HL-60 (cell line): ENCODE data around the gene SLC12A2.

Experiments used
- DNase-seq, 2 experiments: peaks; one replicate each; pipeline ENCODE4 v3.0.0-alpha.2; 2010 to 2020; ENCODE audit warnings: low read depth in 1 of 2, low spot score in 1 of 2
- H3K27ac ChIP-seq: fragments of 250-450 bp; sonication (Bioruptor Pico); replicated peaks from 2 replicates; pipeline ENCODE4 v1.5.1; 2020; ENCODE audit warnings: mild to moderate bottlenecking, moderate library complexity
- H3K27me3 ChIP-seq: fragments of 250-450 bp; sonication (Bioruptor Pico); 2 replicates; pipeline ENCODE4 v1.5.1; 2021; ENCODE audit warnings: mild to moderate bottlenecking, moderate library complexity; ENCODE audit not compliant: insufficient read depth, poor library complexity, severe bottlenecking
- H3K4me3 ChIP-seq: replicated peaks from 2 replicates; pipeline ENCODE4 v1.5.1; 2011; ENCODE audit warnings: mild to moderate bottlenecking, control low read depth, low read length; ENCODE audit not compliant: insufficient read depth
- CTCF ChIP-seq: IDR thresholded peaks from one replicate; pipeline ENCODE4 v1.5.1; 2011; ENCODE audit warnings: low read length, control low read depth, inconsistent platforms; ENCODE audit not compliant: insufficient read depth
- GABPA ChIP-seq: IDR thresholded peaks from 2 replicates; pipeline ENCODE4 v1.6.1; 2012; ENCODE audit warnings: low read depth
- POLR2AphosphoS5 ChIP-seq: IDR thresholded peaks from 2 replicates; pipeline ENCODE4 v1.6.1; 2012; ENCODE audit warnings: low read depth
- REST ChIP-seq: IDR thresholded peaks from 2 replicates; pipeline ENCODE4 v1.6.1; 2012; ENCODE audit warnings: low read depth; ENCODE audit not compliant: insufficient replicate concordance
- SPI1 ChIP-seq: IDR thresholded peaks from 2 replicates; pipeline ENCODE4 v1.6.1; 2012; ENCODE audit warnings: low read depth, mild to moderate bottlenecking, borderline replicate concordance

SLC12A2 gene

DNA sequence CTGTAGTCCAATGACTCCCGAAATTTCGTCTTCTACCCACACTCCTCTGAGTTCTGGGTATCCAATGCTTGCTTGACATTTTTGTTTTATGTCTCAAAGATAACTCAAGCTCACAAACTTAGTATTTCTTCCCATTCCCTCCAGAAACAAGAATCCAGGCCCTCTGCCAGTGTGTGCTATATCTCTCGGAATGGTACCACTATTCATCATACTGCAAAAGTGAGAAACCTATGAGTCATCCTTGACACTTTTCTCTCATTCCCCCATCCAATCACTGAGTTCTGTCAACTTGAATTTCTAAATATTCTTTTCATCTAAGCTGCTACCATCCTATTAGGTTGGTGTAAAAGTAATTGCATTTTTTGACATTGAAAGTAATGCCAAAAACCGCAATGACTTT is 9.8 kb downstream of the SLC12A2 start:
- Histone ChIP-seq H3K27me3 (no peaks in the 10 kb centered on the region), H3K27ac (no peak overlapping the region), H3K4me3 (no peak overlapping the region)
- DNase-seq = no peak
- TF ChIP-seq GABPA = no peak
- TF ChIP-seq REST = no peak
- TF ChIP-seq SPI1 = no peak
- TF ChIP-seq POLR2AphosphoS5 = no peak
- TF ChIP-seq CTCF = no peak

- H3K4me3 ChIP-seq = no peak overlapping the region
- no peak overlapping the region for H3K27ac ChIP-seq
- TF ChIP-seq GABPA (no peak), POLR2AphosphoS5 (no peak), SPI1 (no peak), REST (no peak), CTCF (no peak)
Measured at GRCh38 chr5:128097224-128097623, 13.7 kb downstream of the SLC12A2 start.

GRCh38 chr5:128097781-128098180 is 14.2 kb downstream of the SLC12A2 start:
- no peak for TF ChIP-seq POLR2AphosphoS5
- no peak for TF ChIP-seq REST
- TF ChIP-seq SPI1 = no peak
- no peak for TF ChIP-seq GABPA
- no peak for TF ChIP-seq CTCF
- no peak for DNase-seq
- Histone ChIP-seq H3K4me3 (no peak overlapping the region), H3K27me3 (no peaks in the 10 kb centered on the region), H3K27ac (no peak overlapping the region)

More at GRCh38 chr5:128097224-128097623, 13.7 kb downstream of the SLC12A2 start:
- no peak for DNase-seq
- H3K27me3 ChIP-seq = no peaks in the 10 kb centered on the region
